Suprapubic skin (tissue), 4 donors: ENCODE results near the gene FRMD4A. TPM values are rescaled to one million over a fixed set of nuclear protein-coding genes. Genes with fewer than 3 reads are reported as not detected.

ENCODE experiments used
- DNase-seq, 2 donors: peaks; one replicate each; pipeline ENCODE4 v3.0.0-alpha.2; 2019; ENCODE audit warnings: low spot score in 2 of 2
- H3K27ac ChIP-seq: fragments of 200-600 bp; sonication (generic); one replicate; pipeline ENCODE4 v1.5.1; 2019
- H3K27me3 ChIP-seq: fragments of 200-600 bp; sonication (generic); one replicate; pipeline ENCODE4 v1.5.1; 2019
- H3K36me3 ChIP-seq: fragments of 200-600 bp; sonication (generic); one replicate; pipeline ENCODE4 v1.5.1; 2019
- H3K4me1 ChIP-seq: fragments of 200-600 bp; sonication (generic); one replicate; pipeline ENCODE4 v1.5.1; 2019
- H3K4me3 ChIP-seq: fragments of 200-600 bp; sonication (generic); one replicate; pipeline ENCODE4 v1.5.1; 2019; ENCODE audit warnings: mild to moderate bottlenecking
- H3K9me3 ChIP-seq: fragments of 200-600 bp; sonication (generic); one replicate; pipeline ENCODE4 v1.5.1; 2019
- EP300 ChIP-seq: sonication (generic); formaldehyde crosslinking; IDR thresholded peaks from one replicate; pipeline ENCODE4 v1.6.1; 2017; ENCODE audit warnings: antibody characterized with exemption
- POLR2A ChIP-seq, 2 donors: fragments of 450-650 bp; IDR thresholded peaks; one replicate each; pipeline ENCODE4 v1.6.1; 2017; ENCODE audit warnings: antibody characterized with exemption in 2 of 2, mild to moderate bottlenecking in 2 of 2, moderate library complexity in 2 of 2
- POLR2AphosphoS5 ChIP-seq, 3 donors: sonication (generic); formaldehyde crosslinking; IDR thresholded peaks; one replicate each; pipeline ENCODE4 v1.6.1; 2017; ENCODE audit warnings: antibody characterized with exemption in 3 of 3
- WGBS: methylation state at CpG from one replicate; pipeline ENCODE4 v1.1.5; 2018; 5-methylcytosine and 5-hydroxymethylcytosine counted together
- total RNA-seq, 4 donors: library from RNA; depleted of rRNA; stranded (reverse); fragments of >200 nt; gene quantifications; one replicate each; pipeline ENCODE4 v1.1.0, GENCODE V29; 2016
- TF ChIP-seq, protein P1 (sequence below), 2 donors: fragments of 200-600 bp in 1 of 2; fragments of 450-650 bp in 1 of 2; sonication (generic) in 1 of 2; IDR thresholded peaks; one replicate each; pipeline ENCODE4 v1.5.1; 2016 to 2019; ENCODE audit warnings: antibody characterized with exemption in 2 of 2, mild to moderate bottlenecking in 1 of 2, moderate library complexity in 1 of 2

FRMD4A gene
- total RNA-seq, 4 donors from 2014 or later: 27.4 to 86.3 (median 58.0) TPM

DNA sequence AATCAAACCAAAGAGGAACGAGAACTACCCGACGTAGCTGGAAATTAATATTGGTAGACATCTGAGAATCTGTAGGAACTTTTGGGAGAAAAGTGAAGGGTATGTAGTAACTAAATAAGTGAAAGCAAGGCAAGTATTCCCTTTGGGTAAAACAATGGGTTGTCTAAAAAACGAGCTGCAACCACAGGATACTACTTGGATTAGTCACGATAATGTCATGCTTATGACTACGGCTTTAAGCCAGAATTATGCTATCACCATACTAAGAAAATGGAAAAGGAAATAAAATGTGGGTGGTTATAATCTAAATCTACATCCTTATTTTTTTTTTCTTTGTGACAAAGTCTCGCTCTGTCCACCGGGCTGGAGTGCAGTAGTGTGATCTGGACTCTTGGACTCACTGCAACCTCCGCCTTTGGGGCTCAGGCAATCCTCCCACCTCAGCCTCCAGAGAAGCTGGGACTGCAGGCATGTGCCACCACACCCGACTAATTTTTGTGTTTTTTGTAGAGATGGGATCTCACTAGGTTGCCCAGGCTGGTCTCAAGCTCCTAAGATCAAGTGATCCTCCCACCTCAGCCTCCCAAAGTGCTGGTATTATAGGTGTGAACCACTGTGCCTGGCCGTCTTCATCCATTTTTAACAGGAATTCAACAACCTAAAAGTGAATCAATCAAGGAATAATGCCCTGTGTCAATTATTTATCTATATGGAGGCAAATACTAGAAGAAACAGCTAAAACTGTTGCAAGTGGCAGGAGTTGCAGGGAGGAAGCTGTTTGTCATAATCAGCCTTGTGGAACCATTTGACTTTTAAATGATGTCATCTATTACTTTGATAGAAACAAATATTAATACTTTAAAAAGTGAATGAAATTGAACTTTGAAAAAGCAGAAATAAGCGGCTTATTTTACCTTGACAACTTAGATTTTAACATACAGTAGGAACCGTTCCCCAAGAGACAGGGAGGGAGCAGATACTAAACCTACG, 554.6 kb downstream of the FRMD4A start:
- no peaks in the 10 kb centered on the region for H3K27me3 ChIP-seq
- peaks cover 25% of the 10 kb centered on the region for H3K4me1 ChIP-seq
- TF ChIP-seq POLR2A (IDR thresholded peaks at IDR 0.05): no peak
- no peak for TF ChIP-seq POLR2AphosphoS5 (IDR thresholded peaks at IDR 0.05)
- TF ChIP-seq EP300: no peak
- TF ChIP-seq, protein P1, sequence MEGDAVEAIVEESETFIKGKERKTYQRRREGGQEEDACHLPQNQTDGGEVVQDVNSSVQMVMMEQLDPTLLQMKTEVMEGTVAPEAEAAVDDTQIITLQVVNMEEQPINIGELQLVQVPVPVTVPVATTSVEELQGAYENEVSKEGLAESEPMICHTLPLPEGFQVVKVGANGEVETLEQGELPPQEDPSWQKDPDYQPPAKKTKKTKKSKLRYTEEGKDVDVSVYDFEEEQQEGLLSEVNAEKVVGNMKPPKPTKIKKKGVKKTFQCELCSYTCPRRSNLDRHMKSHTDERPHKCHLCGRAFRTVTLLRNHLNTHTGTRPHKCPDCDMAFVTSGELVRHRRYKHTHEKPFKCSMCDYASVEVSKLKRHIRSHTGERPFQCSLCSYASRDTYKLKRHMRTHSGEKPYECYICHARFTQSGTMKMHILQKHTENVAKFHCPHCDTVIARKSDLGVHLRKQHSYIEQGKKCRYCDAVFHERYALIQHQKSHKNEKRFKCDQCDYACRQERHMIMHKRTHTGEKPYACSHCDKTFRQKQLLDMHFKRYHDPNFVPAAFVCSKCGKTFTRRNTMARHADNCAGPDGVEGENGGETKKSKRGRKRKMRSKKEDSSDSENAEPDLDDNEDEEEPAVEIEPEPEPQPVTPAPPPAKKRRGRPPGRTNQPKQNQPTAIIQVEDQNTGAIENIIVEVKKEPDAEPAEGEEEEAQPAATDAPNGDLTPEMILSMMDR (IDR thresholded peaks at IDR 0.05): no peak
- 80% methylated on average over 14 of the region's 14 CpGs for whole genome bisulfite sequencing
- H3K9me3 ChIP-seq: no peaks in the 10 kb centered on the region
- H3K36me3 ChIP-seq: no peaks in the 10 kb centered on the region
- H3K27ac ChIP-seq: no peak overlapping the region
- no peak for DNase-seq
- no peak overlapping the region for H3K4me3 ChIP-seq

GRCh38 chr10:13774303-13774893, 556.3 kb downstream of the FRMD4A start:
- Histone ChIP-seq H3K27me3 (no peaks in the 10 kb centered on the region), H3K36me3 (no peaks in the 10 kb centered on the region), H3K9me3 (no peaks in the 10 kb centered on the region), H3K4me1 (peaks cover 36% of the 10 kb centered on the region), H3K4me3 (no peak overlapping the region), H3K27ac (peak overlapping the region; percentile 70)
- WGBS: 81% methylated on average over 9 of the region's 9 CpGs
- TF ChIP-seq POLR2AphosphoS5 (IDR thresholded peaks at IDR 0.05): no peak
- TF ChIP-seq, protein P1 (IDR thresholded peaks at IDR 0.05): no peak
- TF ChIP-seq EP300: no peak
- no peak for TF ChIP-seq POLR2A (IDR thresholded peaks at IDR 0.05)
- DNase-seq: no peak

DNA sequence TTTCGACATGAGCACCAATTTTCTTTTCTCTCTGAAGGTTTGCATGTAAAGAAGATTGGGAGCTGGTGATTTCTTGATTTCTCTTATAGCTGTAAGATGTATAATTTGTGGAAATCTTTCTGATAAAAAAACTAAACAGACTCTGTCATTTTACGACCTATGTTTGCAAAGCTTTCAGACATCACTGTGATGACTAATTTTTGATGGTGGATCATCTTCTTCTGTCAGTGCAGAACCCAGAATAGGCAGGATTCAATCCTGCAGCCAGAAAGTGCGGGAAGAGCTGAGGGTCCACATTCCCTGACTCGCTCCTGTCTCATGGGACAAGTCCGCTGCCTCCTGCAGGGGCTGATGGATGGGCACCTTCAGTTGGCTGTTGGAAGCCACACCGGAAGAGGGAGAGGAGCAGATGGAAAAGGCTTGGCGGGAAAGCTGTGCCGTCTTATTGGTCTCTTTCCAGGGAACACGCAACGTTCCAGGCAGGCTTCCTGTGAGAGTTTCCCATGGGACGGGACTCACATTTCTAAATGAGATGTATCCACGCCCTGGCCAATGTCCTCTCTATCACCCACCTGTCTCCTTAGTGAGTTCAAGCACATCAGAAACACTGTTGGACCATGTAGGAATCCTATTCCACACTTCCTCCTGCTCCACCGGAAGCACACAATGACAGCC, 557.1 kb downstream of the FRMD4A start:
- no peak for DNase-seq
- WGBS: 74% methylated on average over 13 of the region's 13 CpGs
- TF ChIP-seq POLR2A (IDR thresholded peaks at IDR 0.05) (no peak), POLR2AphosphoS5 (IDR thresholded peaks at IDR 0.05) (no peak), EP300 (no peak)
- TF ChIP-seq, protein P1 (IDR thresholded peaks at IDR 0.05): no peak
- no peaks in the 10 kb centered on the region for H3K27me3 ChIP-seq
- no peak overlapping the region for H3K4me3 ChIP-seq
- peaks cover 36% of the 10 kb centered on the region for H3K4me1 ChIP-seq
- no peaks in the 10 kb centered on the region for H3K9me3 ChIP-seq
- no peaks in the 10 kb centered on the region for H3K36me3 ChIP-seq
- H3K27ac ChIP-seq: peak overlapping the region; percentile 70

DNA sequence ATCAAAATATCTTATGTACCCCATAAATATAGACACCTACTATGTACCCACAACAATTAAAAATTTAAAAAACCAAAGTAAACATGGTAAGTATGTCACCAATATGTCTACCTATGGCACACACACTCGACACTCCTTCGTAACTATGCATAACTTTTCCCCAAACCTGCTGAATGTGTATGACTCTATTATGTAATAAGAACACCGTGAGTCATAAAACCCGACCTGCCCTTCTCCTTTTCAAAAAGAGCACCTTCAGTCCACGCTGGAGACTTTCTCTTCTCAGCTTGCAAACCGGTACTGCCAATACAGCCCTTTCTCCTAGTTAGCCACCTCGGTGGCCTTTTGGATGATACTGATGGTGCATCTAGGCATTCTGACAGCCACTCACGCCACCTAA, 557.7 kb downstream of the FRMD4A start:
- Histone ChIP-seq H3K4me3 (no peak overlapping the region), H3K27me3 (no peaks in the 10 kb centered on the region), H3K27ac (peak overlapping the region; percentile 70), H3K9me3 (no peaks in the 10 kb centered on the region), H3K4me1 (peaks cover 33% of the 10 kb centered on the region), H3K36me3 (no peaks in the 10 kb centered on the region)
- 55% methylated on average over 8 of the region's 8 CpGs for WGBS
- no peak for TF ChIP-seq POLR2A (IDR thresholded peaks at IDR 0.05)
- no peak for TF ChIP-seq EP300
- TF ChIP-seq POLR2AphosphoS5 (IDR thresholded peaks at IDR 0.05): no peak
- TF ChIP-seq, protein P1 (IDR thresholded peaks at IDR 0.05): no peak
- DNase-seq: no peak
